ENCODE data around the gene HTT. TPM values are rescaled to one million over a fixed set of nuclear protein-coding genes. Genes with fewer than 3 reads are reported as not detected.

Gene HTT
- total and polyA plus RNA-seq, 2 of the 13 experiments (the other 11 are each of a cell fraction or from before 2014, with no cell fraction given): 17.5 to 19.5 TPM

DNA sequence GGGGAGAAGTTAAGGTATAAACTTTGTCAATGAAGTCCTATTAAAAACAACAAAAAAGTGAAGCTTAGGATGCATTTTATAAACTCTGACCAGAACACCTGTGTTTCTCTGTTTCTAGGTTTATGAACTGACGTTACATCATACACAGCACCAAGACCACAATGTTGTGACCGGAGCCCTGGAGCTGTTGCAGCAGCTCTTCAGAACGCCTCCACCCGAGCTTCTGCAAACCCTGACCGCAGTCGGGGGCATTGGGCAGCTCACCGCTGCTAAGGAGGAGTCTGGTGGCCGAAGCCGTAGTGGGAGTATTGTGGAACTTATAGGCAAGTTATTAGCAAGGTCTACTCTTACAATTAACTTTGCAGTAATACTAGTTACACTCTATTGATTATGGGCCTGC is 46.6 kb downstream of the HTT start (continued):
- TF ChIP-seq, protein P1, sequence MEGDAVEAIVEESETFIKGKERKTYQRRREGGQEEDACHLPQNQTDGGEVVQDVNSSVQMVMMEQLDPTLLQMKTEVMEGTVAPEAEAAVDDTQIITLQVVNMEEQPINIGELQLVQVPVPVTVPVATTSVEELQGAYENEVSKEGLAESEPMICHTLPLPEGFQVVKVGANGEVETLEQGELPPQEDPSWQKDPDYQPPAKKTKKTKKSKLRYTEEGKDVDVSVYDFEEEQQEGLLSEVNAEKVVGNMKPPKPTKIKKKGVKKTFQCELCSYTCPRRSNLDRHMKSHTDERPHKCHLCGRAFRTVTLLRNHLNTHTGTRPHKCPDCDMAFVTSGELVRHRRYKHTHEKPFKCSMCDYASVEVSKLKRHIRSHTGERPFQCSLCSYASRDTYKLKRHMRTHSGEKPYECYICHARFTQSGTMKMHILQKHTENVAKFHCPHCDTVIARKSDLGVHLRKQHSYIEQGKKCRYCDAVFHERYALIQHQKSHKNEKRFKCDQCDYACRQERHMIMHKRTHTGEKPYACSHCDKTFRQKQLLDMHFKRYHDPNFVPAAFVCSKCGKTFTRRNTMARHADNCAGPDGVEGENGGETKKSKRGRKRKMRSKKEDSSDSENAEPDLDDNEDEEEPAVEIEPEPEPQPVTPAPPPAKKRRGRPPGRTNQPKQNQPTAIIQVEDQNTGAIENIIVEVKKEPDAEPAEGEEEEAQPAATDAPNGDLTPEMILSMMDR (CRISPR knock-in tag; IDR thresholded peaks at IDR 0.05): no peak
- TF ChIP-seq PAWR (CRISPR knock-in tag; IDR thresholded peaks at IDR 0.05; ENCODE audit: borderline replicate concordance) (no peak), ZNF235 (CRISPR knock-in tag; IDR thresholded peaks at IDR 0.05; ENCODE audit: borderline replicate concordance) (no peak), HMGA1 (CRISPR knock-in tag; conservative IDR thresholded peaks at IDR 0.05) (no peak), MED8 (CRISPR knock-in tag; IDR thresholded peaks at IDR 0.05; ENCODE audit: insufficient replicate concordance) (no peak), RXRB (CRISPR knock-in tag; IDR thresholded peaks at IDR 0.05; ENCODE audit: borderline replicate concordance) (no peak), ZNF616 (CRISPR knock-in tag; IDR thresholded peaks at IDR 0.05; ENCODE audit: low read depth) (no peak)
- TF ChIP-seq, protein P2, sequence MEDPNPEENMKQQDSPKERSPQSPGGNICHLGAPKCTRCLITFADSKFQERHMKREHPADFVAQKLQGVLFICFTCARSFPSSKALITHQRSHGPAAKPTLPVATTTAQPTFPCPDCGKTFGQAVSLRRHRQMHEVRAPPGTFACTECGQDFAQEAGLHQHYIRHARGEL (CRISPR knock-in tag; IDR thresholded peaks at IDR 0.05): no peak

DNA sequence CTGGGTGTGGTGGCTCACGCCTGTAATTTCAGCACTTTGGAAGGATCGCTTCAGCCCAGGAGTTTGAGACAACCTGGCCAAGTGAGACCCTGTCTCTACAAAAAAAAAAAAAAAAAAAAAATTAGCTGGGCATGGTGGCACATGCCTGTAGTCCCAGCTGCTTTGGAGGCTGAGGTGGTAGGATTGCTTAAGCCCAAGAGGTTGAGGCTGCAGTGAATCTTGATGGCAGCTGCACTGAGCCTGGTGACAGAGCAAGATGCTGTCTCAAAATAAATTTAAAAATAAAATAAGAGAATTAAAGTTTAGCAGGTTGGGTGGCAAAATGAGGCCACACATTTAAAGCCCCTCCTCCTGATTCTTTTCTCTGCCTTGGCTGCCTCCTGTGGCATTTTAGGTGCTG is 47.1 kb downstream of the HTT start:
- no peaks in the 10 kb centered on the region for H4K20me1 ChIP-seq (ENCODE audit: insufficient read depth, low read length)
- H3K4me2 ChIP-seq (ENCODE audit: low read depth, low read length): no peak overlapping the region
- 96% methylated on average over 2 of the region's 2 CpGs for WGBS (ENCODE audit: low lambda C conversion rate)
- H2AFZ ChIP-seq (ENCODE audit: low read length): no peak overlapping the region
- DNase-seq (ENCODE audit: low spot score) (no peak), ATAC-seq (no peak), FAIRE-seq (no peak)
- no peaks in the 10 kb centered on the region for H3K9me3 ChIP-seq (ENCODE audit: low read length)
- no peak overlapping the region for H3K9ac ChIP-seq (ENCODE audit: insufficient read depth, low read depth, low read length)
- BruUV-seq (replicated peaks): no TSS peak
- ChIA-PET CTCF (ENCODE audit: low intra/inter-chr PET ratio, low total read pairs) (no interaction called here), POLR2A (no interaction called here)
- intact Hi-C loops (cut with micrococcal nuclease; ENCODE audit: unreplicated experiment): no loop called here
- in situ Hi-C loops (cut with HindIII; ENCODE audit: extremely low pct_ligation_motif_present, low pct_unique_long_range_greater_than_20kb): no loop called here
- peaks cover 19 to 61% of the 10 kb centered on the region in 2 experiments for H3K36me3 ChIP-seq (replicated peaks in 1 of 2; ENCODE audit: control insufficient read depth in 1 of 2, insufficient read depth in 2 of 2, low read length in 2 of 2)
- no peak overlapping the region for H3K27ac ChIP-seq (ENCODE audit: extremely low read length, insufficient read depth, low read length)
- H3K4me1 ChIP-seq (ENCODE audit: insufficient read depth, low read length): no peaks in the 10 kb centered on the region
- no peaks in the 10 kb centered on the region for H3K79me2 ChIP-seq (ENCODE audit: insufficient read depth, low read length)
- H3K4me3 ChIP-seq (replicated peaks in 1 of 3; ENCODE audit: insufficient read depth in 1 of 3, low read depth in 2 of 3, low read length in 3 of 3): no peak overlapping the region
- no peaks in the 10 kb centered on the region for H3K27me3 ChIP-seq (ENCODE audit: control insufficient read depth in 1 of 2, insufficient read depth in 2 of 2, low read length in 2 of 2)
- TF ChIP-seq, protein P3, sequence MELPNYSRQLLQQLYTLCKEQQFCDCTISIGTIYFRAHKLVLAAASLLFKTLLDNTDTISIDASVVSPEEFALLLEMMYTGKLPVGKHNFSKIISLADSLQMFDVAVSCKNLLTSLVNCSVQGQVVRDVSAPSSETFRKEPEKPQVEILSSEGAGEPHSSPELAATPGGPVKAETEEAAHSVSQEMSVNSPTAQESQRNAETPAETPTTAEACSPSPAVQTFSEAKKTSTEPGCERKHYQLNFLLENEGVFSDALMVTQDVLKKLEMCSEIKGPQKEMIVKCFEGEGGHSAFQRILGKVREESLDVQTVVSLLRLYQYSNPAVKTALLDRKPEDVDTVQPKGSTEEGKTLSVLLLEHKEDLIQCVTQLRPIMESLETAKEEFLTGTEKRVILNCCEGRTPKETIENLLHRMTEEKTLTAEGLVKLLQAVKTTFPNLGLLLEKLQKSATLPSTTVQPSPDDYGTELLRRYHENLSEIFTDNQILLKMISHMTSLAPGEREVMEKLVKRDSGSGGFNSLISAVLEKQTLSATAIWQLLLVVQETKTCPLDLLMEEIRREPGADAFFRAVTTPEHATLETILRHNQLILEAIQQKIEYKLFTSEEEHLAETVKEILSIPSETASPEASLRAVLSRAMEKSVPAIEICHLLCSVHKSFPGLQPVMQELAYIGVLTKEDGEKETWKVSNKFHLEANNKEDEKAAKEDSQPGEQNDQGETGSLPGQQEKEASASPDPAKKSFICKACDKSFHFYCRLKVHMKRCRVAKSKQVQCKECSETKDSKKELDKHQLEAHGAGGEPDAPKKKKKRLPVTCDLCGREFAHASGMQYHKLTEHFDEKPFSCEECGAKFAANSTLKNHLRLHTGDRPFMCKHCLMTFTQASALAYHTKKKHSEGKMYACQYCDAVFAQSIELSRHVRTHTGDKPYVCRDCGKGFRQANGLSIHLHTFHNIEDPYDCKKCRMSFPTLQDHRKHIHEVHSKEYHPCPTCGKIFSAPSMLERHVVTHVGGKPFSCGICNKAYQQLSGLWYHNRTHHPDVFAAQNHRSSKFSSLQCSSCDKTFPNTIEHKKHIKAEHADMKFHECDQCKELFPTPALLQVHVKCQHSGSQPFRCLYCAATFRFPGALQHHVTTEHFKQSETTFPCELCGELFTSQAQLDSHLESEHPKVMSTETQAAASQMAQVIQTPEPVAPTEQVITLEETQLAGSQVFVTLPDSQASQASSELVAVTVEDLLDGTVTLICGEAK (IDR thresholded peaks at IDR 0.05): no peak
- TF ChIP-seq, protein P3 (CRISPR knock-in tag; IDR thresholded peaks at IDR 0.05): no peak
- TF ChIP-seq MBNL3 (CRISPR knock-in tag; conservative IDR thresholded peaks at IDR 0.05): no peak
- TF ChIP-seq, protein P4, sequence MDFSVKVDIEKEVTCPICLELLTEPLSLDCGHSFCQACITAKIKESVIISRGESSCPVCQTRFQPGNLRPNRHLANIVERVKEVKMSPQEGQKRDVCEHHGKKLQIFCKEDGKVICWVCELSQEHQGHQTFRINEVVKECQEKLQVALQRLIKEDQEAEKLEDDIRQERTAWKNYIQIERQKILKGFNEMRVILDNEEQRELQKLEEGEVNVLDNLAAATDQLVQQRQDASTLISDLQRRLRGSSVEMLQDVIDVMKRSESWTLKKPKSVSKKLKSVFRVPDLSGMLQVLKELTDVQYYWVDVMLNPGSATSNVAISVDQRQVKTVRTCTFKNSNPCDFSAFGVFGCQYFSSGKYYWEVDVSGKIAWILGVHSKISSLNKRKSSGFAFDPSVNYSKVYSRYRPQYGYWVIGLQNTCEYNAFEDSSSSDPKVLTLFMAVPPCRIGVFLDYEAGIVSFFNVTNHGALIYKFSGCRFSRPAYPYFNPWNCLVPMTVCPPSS (IDR thresholded peaks at IDR 0.05): no peak

All from HepG2 (cell line).